CD14-positive monocyte (primary cell): Measurements from ENCODE around the gene HMCN1. TPM values are rescaled to one million over a fixed set of nuclear protein-coding genes. Genes with fewer than 3 reads are reported as not detected.

Source experiments
- DNase-seq, 3 donors: peaks; one replicate each; pipeline ENCODE4 v3.0.0-alpha.2; 2011 to 2022
- H2AFZ ChIP-seq: 2 replicates; pipeline ENCODE4 v1.6.0; 2012; ENCODE audit warnings: mild to moderate bottlenecking, low read depth, low read length, inconsistent platforms; ENCODE audit not compliant: insufficient read depth, poor library complexity, severe bottlenecking
- H3K27ac ChIP-seq, 2 donors: 1 replicate in 1 of 2; 2 replicates in 1 of 2; pipeline ENCODE4 v1.5.1; 2012 to 2013; ENCODE audit warnings: low read length in 2 of 2, control low read depth in 1 of 2, inconsistent platforms in 1 of 2, low read depth in 1 of 2, mild to moderate bottlenecking in 1 of 2
- H3K27me3 ChIP-seq, 2 donors: one replicate each; pipeline versions ENCODE4 v1.6.0 to v1.6.1; 2011 to 2013; ENCODE audit warnings: low read length in 2 of 2; ENCODE audit not compliant: control insufficient read depth in 2 of 2, insufficient read depth in 2 of 2
- H3K36me3 ChIP-seq, 2 donors: replicated peaks in 1 of 2; 1 replicate in 1 of 2; 2 replicates in 1 of 2; pipeline versions ENCODE4 v1.5.1 to v1.6.1; 2012 to 2013; ENCODE audit warnings: low read length in 2 of 2, control low read depth in 1 of 2, inconsistent platforms in 1 of 2, mild to moderate bottlenecking in 1 of 2; ENCODE audit not compliant: insufficient read depth in 2 of 2, control insufficient read depth in 1 of 2
- H3K4me1 ChIP-seq, 2 donors: 1 replicate in 1 of 2; 2 replicates in 1 of 2; pipeline versions ENCODE4 v1.5.1 to v1.6.1; 2012 to 2013; ENCODE audit warnings: low read length in 2 of 2, control low read depth in 1 of 2, inconsistent platforms in 1 of 2, mild to moderate bottlenecking in 1 of 2, moderate library complexity in 1 of 2; ENCODE audit not compliant: insufficient read depth in 2 of 2, control insufficient read depth in 1 of 2
- H3K4me2 ChIP-seq: replicated peaks from 2 replicates; pipeline ENCODE3; 2012; ENCODE audit warnings: low read length, moderate library complexity, mild to moderate bottlenecking; ENCODE audit not compliant: poor library complexity, severe bottlenecking; ENCODE audit errors: extremely low read depth
- H3K4me3 ChIP-seq, 3 experiments: fragments of 200-600 bp in 1 of 3; sonication (generic) in 1 of 3; replicated peaks in 1 of 3; 1 replicate in 2 of 3; 2 replicates in 1 of 3; pipeline ENCODE4 v1.5.1; 2011 to 2013; ENCODE audit warnings: low read length in 3 of 3, mild to moderate bottlenecking in 3 of 3, control low read depth in 2 of 3, low read depth in 2 of 3, inconsistent platforms in 1 of 3, moderate library complexity in 1 of 3
- H3K79me2 ChIP-seq: 2 replicates; pipeline ENCODE4 v1.6.0; 2012; ENCODE audit warnings: mild to moderate bottlenecking, control low read depth, inconsistent platforms, low read length, moderate library complexity; ENCODE audit not compliant: insufficient read depth
- H3K9ac ChIP-seq: 2 replicates; pipeline ENCODE4 v1.6.0; 2017; ENCODE audit warnings: low read length, mild to moderate bottlenecking; ENCODE audit not compliant: insufficient read depth, poor library complexity, severe bottlenecking
- H3K9me3 ChIP-seq, 2 donors: replicated peaks in 1 of 2; 1 replicate in 1 of 2; 2 replicates in 1 of 2; pipeline versions ENCODE4 v1.5.1 to v1.6.1; 2012 to 2013; ENCODE audit warnings: low read length in 2 of 2, control low read depth in 1 of 2; ENCODE audit not compliant: control insufficient read depth in 1 of 2, insufficient read depth in 1 of 2
- H4K20me1 ChIP-seq: 2 replicates; pipeline ENCODE4 v1.6.0; 2012; ENCODE audit warnings: mild to moderate bottlenecking, low read length, control low read depth, moderate library complexity; ENCODE audit not compliant: insufficient read depth
- H3K27ac Mint-ChIP-seq, 7 donors: one replicate each; pipeline ENCODE4 v1.8.0; 2020; ENCODE audit warnings: mild to moderate bottlenecking in 7 of 7, mixed read lengths in 7 of 7, moderate library complexity in 6 of 7, inconsistent platforms in 2 of 7
- H3K27me3 Mint-ChIP-seq, 3 donors: one replicate each; pipeline ENCODE4 v1.8.0; 2021 to 2022; ENCODE audit warnings: low read depth in 3 of 3, mild to moderate bottlenecking in 3 of 3, mixed read lengths in 3 of 3, moderate library complexity in 3 of 3, inconsistent platforms in 1 of 3
- H3K36me3 Mint-ChIP-seq, 2 donors: one replicate each; pipeline ENCODE4 v1.8.0; 2020; ENCODE audit warnings: mixed read lengths in 2 of 2, inconsistent platforms in 1 of 2, mild to moderate bottlenecking in 1 of 2
- H3K4me1 Mint-ChIP-seq: one replicate; pipeline ENCODE4 v1.8.0; 2020; ENCODE audit warnings: mild to moderate bottlenecking, mixed read lengths
- H3K4me3 Mint-ChIP-seq, 2 donors: one replicate each; pipeline ENCODE4 v1.8.0; 2020; ENCODE audit warnings: mild to moderate bottlenecking in 2 of 2, mixed read lengths in 2 of 2, moderate library complexity in 1 of 2
- H3K9me3 Mint-ChIP-seq, 7 donors: one replicate each; pipeline ENCODE4 v1.8.0; 2020 to 2022; ENCODE audit warnings: mixed read lengths in 7 of 7, mild to moderate bottlenecking in 6 of 7, moderate library complexity in 6 of 7, inconsistent platforms in 2 of 7
- CTCF ChIP-seq: fragments of 200-600 bp; IDR thresholded peaks from one replicate; pipeline ENCODE4 v1.8.0; 2022; ENCODE audit warnings: antibody characterized with exemption, mild to moderate bottlenecking
- WGBS: methylation state at CpG from one replicate; pipeline ENCODE4 v1.1.5; 2013; ENCODE audit warnings: missing lambda C conversion rate; ENCODE audit not compliant: insufficient coverage; 5-methylcytosine and 5-hydroxymethylcytosine counted together
- intact Hi-C, 2 donors: fragments of 100-400 bp; cut with micrococcal nuclease; formaldehyde crosslinking; loops; one replicate each; pipeline versions ENCODE4 v1.15.0 to v1.15.1; 2023
- polyA plus RNA-seq, 3 donors: library from polyadenylated mRNA; depleted of rRNA in 1 of 3; unstranded in 2 of 3; stranded (reverse) in 1 of 3; fragments of 300-500 nt in 2 of 3; fragments of >200 nt in 1 of 3; fragmentation: Illumina TruSeq in 2 of 3; gene quantifications; 1 replicate in 2 of 3; 2 replicates in 1 of 3; pipeline ENCODE4 v1.2.3, GENCODE V29; 2012 to 2021

HMCN1 gene
- polyA plus RNA-seq, 3 donors: not detected

DNA sequence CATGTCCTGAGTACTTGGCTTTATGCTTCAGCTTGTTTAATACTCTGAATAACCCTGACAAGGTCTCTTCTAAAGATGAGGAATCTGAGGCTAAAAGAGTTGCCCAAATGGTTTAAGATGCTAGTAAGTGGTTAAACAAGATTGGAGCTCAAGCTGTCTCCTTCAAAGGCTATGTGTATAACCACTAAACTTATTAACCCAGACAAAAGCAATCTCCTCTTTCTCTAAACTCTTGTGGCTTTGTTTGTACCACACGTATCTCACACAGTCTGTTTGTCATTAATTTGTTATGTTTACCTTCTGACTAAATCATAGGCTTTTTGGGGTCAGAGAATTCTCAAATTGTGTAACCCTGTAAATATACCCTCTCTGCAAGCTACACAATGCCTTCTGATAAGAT, 89.9 kb downstream of the HMCN1 start:
- H3K4me2 ChIP-seq: no peak overlapping the region
- Mint-ChIP-seq H3K36me3 (no peaks in the 10 kb centered on the region), H3K9me3 (peaks cover 0 to 3% (median 0%) of the 10 kb centered on the region in 7 donors), H3K4me3 (no peak overlapping the region), H3K4me1 (no peaks in the 10 kb centered on the region), H3K27me3 (no peaks in the 10 kb centered on the region), H3K27ac (no peak overlapping the region)
- H3K27ac ChIP-seq: no peak overlapping the region
- H3K9me3 ChIP-seq: no peaks in the 10 kb centered on the region
- no peak overlapping the region for H2AFZ ChIP-seq
- no peaks in the 10 kb centered on the region for H3K27me3 ChIP-seq
- no peaks in the 10 kb centered on the region for H3K4me1 ChIP-seq
- no peaks in the 10 kb centered on the region for H3K36me3 ChIP-seq
- no peak for DNase-seq
- WGBS: no CpG with 5 or more reads among the region's 1 CpG
- no peak overlapping the region for H3K4me3 ChIP-seq
- intact Hi-C loops: no loop called here
- no peak for TF ChIP-seq CTCF
- no peaks in the 10 kb centered on the region for H3K79me2 ChIP-seq
- no peaks in the 10 kb centered on the region for H4K20me1 ChIP-seq
- H3K9ac ChIP-seq: no peak overlapping the region

GRCh38 chr1:185825556-185825955, 91.4 kb downstream of the HMCN1 start:
- Histone ChIP-seq H3K4me1 (no peaks in the 10 kb centered on the region), H3K36me3 (no peaks in the 10 kb centered on the region), H3K27ac (no peak overlapping the region), H3K79me2 (no peaks in the 10 kb centered on the region), H3K27me3 (no peaks in the 10 kb centered on the region), H3K4me3 (no peak overlapping the region), H3K9ac (no peak overlapping the region), H3K4me2 (no peak overlapping the region), H4K20me1 (no peaks in the 10 kb centered on the region), H3K9me3 (no peaks in the 10 kb centered on the region), H2AFZ (no peak overlapping the region)
- H3K4me1 Mint-ChIP-seq: no peaks in the 10 kb centered on the region
- TF ChIP-seq CTCF: no peak
- H3K27me3 Mint-ChIP-seq: peaks cover 0 to 1% (median 0%) of the 10 kb centered on the region in 3 donors
- H3K27ac Mint-ChIP-seq: no peak overlapping the region
- no peaks in the 10 kb centered on the region for H3K36me3 Mint-ChIP-seq
- no peak overlapping the region for H3K4me3 Mint-ChIP-seq
- no peak for DNase-seq
- no CpG with 5 or more reads among the region's 1 CpG for WGBS
- intact Hi-C loops: no loop called here
- peaks cover 0 to 4% (median 2%) of the 10 kb centered on the region in 7 donors for H3K9me3 Mint-ChIP-seq
